Measurements from ENCODE around the gene PITPNM1.
A peak's percentile ranks its signal among the peaks of the same experiment; 100 is the strongest.
"Not testable (repeated sequence)": the region's sequence is repeated elsewhere in the genome, so short reads cannot be mapped to it uniquely, and the experiment has no call there.

Gene PITPNM1

GRCh38 chr11:67504950-67505581, at the start of gene PITPNM1:
Gene PITPNM1 (minus strand): TSS chr11:67505363. CDS start chr11:67504180, 1,183 bp downstream.
- peak; percentile 59 for DNase-seq (ENCODE audit: low read depth)

GRCh38 chr11:67551697-67552096, 46.5 kb upstream of the PITPNM1 start:
- not testable (repeated sequence) for DNase-seq (ENCODE audit: low read depth)

GRCh38 chr11:67551127-67551526, 46.0 kb upstream of the PITPNM1 start:
- DNase-seq (ENCODE audit: low read depth): no peak

GRCh38 chr11:67548555-67549110, 43.5 kb upstream of the PITPNM1 start:
- no peak for DNase-seq (ENCODE audit: low read depth)

GRCh38 chr11:67548112-67548511, 42.9 kb upstream of the PITPNM1 start:
- not testable (repeated sequence) for DNase-seq (ENCODE audit: low read depth)

GRCh38 chr11:67545280-67545679, 40.1 kb upstream of the PITPNM1 start:
- DNase-seq (ENCODE audit: low read depth): no peak

GRCh38 chr11:67544616-67545242, 39.6 kb upstream of the PITPNM1 start:
- no peak for DNase-seq (ENCODE audit: low read depth)

GRCh38 chr11:67543585-67543984, 38.4 kb upstream of the PITPNM1 start:
- no peak for DNase-seq (ENCODE audit: low read depth)

GRCh38 chr11:67542971-67543370, 37.8 kb upstream of the PITPNM1 start:
- no peak for DNase-seq (ENCODE audit: low read depth)

- DNase-seq (ENCODE audit: low read depth): no peak
These were observed 37.0 kb upstream of the PITPNM1 start for GRCh38 chr11:67542169-67542568.

GRCh38 chr11:67541198-67541597, 36.0 kb upstream of the PITPNM1 start:
- DNase-seq (ENCODE audit: low read depth): no peak

- DNase-seq (ENCODE audit: low read depth): no peak
These were observed 34.4 kb upstream of the PITPNM1 start for GRCh38 chr11:67539550-67539949.

GRCh38 chr11:67538823-67539505, 33.8 kb upstream of the PITPNM1 start:
- DNase-seq (ENCODE audit: low read depth): no peak

- no peak for DNase-seq (ENCODE audit: low read depth)
These were observed 33.1 kb upstream of the PITPNM1 start for GRCh38 chr11:67538306-67538705.

GRCh38 chr11:67535561-67535960, 30.4 kb upstream of the PITPNM1 start:
- DNase-seq (ENCODE audit: low read depth): no peak

GRCh38 chr11:67534070-67534679, 29.0 kb upstream of the PITPNM1 start:
- no peak for DNase-seq (ENCODE audit: low read depth)

GRCh38 chr11:67532889-67533288, 27.7 kb upstream of the PITPNM1 start:
- no peak for DNase-seq (ENCODE audit: low read depth)

- DNase-seq (ENCODE audit: low read depth): no peak
These were observed 25.1 kb upstream of the PITPNM1 start for GRCh38 chr11:67530282-67530592.

GRCh38 chr11:67528376-67528775, 23.2 kb upstream of the PITPNM1 start:
- DNase-seq (ENCODE audit: low read depth): no peak

GRCh38 chr11:67525275-67525976, 20.3 kb upstream of the PITPNM1 start:
- no peak for DNase-seq (ENCODE audit: low read depth)

GRCh38 chr11:67524480-67524808, 19.3 kb upstream of the PITPNM1 start:
- DNase-seq (ENCODE audit: low read depth): no peak

Measured in stimulated activated CD8-positive, alpha-beta memory T cell treated with anti-CD3 and anti-CD28 coated beads, Interleukin-12 subunit alpha, Interleukin-12 subunit beta, amount 100 ng/mL, for 1 hour (primary cell).